Middle frontal gyrus (tissue), 1 donor: ENCODE data around the gene ELMO2.

Source experiments
- DNase-seq: peaks from one replicate; pipeline ENCODE4 v3.0.0-alpha.2; 2015; ENCODE audit warnings: low spot score; ENCODE audit errors: extremely low spot score

ELMO2 gene

DNA sequence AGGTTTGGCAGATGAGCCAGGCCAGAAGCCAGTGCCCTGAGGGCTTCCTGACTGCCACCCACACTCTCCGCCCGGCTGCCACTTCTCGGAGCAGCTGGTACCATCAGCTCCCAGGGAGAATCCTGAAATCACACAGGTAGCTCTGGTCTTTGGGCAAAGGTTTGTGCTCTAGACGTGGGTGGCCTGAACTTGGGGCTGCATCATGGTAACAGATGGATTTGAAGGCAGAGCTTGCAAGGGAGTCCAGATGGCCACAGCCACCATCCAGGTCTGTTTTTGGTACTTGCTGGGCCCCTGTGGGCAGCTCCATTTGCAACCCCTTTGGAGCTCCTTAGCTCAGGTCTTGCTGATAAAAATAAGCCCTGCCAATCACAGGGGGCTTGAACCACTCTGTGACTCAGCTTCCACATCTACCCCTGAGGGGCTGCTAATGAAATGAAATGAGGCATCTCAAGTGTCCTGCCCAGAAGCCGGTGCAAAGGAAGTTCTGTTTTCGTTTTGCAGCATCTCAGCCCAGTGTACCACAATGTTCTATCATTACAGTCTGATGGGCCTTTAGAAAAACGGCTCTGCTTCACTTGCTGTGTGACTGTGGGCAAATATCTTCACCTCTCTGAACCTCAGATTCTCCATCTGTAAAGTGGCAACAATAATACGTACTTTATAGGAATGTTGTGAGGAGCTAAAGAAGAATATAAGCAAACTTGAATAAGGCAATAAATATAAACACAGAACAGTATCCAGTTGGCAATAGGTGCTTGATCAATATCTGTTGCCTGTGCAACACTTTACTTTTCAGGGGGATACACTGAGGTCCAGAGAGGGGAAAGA is 73.0 kb downstream of the ELMO2 start:
- DNase-seq, result no peak

DNA sequence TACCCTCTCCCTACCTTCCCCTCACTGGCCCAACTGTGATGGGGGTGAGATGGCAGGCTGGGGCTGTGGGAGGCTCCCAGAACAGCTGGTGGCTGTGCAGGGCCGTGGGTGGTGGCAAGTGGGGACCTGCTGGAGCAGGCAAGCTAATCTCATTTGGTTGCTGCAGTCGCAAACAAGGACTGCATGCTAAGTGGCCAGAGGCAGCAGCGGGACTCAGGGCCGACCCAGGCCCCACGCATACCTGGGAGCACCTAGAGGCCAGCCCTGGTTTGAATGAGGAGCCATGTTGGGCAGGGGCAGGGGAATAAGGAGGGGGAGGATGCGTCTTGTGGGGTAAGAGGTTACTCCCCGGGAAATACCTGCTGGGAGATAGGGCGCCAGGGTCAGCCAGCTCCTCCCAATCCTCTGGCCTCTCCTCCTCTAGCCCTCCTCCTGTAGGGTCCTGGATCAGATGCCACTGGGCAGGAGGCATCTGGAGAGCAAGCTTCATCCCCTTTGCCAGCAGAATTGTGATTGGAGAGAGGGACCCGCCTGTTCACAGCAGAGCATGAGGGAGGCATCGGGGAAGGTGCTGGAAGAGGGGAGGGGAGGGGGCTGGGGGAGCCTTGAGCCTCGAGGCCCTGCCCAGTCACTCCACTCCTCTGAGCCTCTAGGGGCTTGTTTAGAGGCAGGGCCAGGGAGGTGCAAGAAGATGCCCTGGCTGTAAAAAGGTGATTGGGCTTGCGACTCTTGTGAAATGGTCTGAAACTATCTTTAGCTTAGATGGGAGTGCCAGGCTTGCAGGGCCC is 73.8 kb downstream of the ELMO2 start:
- no peak for DNase-seq

DNA sequence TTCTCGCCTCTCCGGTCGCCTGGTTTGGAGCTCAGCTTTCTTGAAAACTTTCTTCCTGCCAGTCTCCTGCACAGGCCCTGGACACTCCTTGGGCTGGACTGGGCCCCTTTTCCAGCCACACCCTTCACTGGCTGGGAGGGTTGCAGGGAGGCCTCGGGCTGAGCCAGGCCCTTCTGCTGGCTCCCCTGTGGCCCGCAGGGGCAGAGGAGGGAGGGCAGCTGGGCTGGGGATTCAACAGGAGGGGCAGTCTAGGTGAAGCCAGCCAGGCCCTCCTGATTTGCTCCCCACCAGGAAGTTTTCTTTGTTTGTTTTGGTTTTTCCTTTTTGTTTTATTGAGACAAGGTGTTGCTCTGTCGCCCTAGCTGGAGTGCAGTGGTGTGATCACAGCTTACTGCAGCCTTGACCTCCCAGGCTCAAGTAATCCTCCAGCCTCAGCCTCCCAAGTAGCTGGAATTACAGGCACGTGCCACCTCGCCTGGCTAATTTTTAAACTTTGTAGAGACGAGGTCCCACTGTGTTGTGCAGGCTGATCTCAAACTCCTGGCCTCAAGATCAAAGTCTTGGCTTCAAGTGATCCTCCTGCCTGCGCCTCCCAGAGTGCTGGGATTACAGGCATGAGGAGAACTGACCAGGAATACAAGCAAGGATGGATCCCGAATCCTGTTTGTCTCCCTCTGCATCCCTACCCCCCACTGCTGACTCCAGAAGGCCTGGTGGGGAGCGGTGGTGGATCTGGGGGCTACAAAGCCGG is 74.6 kb downstream of the ELMO2 start:
- no peak for DNase-seq

DNA sequence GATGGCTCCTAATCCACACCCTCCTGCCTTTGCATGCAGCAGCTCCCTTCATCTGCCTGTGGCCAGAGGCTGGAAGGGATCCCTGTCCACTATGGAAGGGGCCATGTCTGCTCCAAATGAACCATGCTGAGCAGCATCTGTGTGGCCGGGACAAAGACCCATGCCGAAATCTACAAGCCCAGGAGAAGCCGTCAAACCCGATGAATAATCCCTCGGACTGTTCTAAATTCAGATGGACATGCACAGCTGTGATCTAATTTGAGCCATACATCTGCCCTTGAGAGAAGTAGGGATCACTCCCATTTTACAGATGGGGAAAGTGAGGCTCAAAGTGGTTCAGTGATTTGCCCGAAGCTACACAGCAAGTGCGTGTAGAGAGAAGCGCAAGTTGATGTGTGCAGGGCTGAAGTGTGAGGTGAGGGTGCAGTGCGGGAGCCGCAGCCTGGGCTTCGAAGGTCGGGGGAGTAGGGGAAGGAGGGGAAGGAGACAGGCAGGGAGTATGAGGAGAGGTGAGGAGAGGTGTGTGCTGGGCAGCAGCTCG is 75.5 kb downstream of the ELMO2 start:
- DNase-seq, result no peak

DNA sequence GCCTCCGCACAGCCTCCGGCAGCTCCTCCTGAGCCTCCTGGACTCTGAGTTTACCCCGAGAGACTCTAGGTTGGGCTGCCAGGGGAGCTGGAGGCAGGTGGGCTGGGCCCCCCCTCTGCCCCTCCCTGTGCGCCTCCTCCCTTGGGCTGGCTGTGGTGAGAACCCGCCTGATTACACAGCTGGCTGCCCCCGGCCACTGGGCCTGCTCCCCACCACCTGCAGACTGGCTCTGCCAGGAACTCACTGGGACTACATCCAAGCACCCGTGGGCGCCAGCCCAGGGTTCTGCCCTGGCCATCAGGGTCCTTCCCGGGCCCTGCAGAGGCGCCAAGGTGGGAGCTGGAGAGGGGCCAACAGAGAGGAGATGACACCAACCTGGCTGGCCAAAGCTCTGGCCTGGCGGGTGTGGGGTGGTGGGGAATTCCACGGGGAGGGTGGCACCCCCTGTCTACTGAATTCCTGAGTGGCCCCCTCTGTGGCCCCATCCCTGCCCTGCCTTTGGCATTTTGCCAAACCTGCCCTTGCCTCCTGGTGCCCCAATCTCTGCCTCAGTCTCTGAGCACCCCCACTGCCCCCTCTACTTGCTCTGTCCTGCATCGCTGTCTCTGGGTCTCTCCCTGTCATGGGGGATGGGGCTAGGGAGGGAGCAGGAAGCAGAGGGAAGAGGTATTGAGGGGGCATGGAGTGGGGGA is 76.2 kb downstream of the ELMO2 start:
- DNase-seq, result no peak

DNA sequence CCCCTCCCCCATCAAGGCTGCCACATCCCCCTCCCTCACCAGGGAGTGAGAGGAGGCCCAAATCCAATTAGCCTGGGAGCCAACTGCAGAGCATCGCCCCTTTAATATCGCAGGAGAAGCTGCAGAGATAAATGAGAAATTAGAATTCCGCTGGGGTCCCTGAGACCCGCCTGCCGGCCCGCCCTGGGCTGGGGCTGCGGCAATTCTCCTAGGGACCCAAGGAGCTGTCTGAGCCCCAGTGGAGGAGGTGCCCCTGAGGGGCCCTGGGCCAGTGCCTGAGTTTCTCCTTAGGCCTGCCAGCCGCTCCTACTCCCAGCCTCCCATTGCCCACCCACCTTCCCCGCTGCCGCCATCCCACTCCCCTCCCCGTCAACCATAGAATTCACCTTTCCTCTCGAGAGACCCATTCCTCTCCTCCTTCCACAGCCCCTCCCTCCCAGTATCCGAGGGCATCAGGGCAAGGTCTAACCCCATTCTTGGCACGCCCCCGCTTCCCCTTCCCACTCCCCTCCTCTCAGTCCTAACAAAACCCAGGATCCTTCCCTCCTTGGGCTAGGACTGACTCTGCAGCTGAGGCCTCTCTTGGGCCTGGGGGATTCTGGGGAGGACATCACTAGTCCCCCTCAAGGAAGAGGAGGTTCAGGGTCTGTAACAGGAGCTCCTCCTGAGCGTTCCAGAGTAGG is 78.1 kb downstream of the ELMO2 start:
- DNase-seq, result no peak

DNA sequence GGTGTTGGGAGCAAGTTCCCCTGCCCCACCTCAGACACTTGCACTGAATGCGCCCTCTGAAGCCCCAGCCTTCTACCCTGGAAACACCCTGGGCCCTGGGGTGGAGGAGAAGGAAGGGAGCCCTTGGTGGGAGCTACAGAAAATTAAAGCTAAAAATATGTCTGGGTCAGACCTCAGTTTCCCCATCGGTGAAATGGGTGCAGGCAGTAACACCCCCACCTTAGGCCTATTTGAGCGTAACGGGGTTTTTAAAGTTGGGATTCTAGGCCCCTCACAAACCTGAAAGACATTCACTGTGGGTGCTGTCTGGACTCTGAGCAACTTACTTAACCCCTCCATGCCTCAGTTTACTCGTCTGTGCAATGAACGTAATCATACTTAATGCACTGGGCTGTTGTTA is 78.9 kb downstream of the ELMO2 start:
- no peak for DNase-seq

DNA sequence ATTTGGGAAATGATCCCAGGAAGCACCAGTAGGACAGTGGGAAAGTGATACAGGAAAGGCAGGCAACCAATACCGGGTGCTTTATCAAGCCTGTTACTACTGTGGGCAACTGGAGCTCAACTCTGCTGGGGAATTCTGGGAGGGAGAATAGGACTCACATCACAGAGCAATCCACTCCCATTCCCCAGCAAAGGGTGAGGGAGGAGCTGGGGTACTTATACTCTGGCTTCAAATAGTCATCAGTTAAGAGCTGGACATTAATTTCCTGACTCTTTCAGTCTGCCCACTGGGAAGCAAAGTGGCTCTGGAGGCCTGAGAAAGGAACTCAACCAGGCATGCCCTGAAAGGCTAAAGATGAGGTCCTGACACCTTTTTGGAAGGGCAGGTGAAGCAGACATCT is 80.6 kb downstream of the ELMO2 start:
- no peak for DNase-seq

DNA sequence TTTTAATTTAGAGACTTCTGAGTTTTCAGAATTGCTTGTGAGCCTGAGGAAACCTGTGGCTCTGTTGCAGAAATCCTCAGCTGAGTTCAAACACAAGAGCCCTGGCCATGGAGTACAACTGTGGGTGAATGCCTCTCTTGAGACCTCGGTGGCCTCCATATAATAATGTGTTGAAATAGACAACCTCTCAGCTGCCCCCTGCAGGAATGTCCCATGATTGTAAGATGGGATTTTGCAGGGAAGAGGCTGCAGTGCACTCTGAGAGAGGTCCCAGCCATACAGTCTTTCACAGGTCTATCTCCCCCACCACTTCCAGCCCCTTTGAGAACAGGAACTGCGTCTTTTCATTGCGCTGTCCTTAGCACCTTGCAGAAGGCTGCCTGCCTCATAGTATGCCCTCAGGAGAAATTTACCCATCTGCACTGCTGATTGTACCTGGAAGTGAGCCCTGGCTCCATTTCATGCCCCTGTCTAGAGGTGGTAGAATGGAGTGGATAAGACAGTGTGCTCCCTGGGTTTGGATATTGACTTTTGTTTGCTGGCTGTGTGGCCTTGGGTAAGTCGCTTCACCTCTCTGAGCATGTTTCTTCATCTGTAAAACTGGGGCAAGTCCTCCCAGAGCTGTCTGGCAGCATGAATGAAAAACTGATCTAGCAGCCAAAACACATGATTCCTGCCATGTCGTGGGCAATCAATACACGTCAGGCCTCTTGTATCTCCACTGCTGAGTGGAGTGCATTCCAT is 81.3 kb downstream of the ELMO2 start:
- DNase-seq, result no peak

DNA sequence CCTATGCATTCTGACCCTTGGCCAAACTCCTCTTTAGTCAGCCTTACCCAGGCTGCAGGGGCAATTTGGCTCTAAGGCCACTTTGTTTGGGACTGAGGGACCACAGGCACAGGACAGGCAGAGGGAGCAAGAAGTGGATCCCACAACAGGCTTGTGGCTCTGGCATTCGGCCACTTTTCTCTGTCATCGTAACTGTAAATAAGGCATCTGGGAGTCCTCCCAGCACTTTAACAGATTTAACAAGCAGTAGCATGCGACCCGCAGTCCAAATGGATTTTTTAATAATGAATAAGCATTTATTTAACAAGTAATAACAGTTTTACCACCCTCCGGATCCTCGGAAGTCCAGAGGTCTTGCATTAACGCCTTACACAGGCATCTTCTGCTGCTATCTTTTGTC is 82.0 kb downstream of the ELMO2 start:
- DNase-seq, result no peak

DNA sequence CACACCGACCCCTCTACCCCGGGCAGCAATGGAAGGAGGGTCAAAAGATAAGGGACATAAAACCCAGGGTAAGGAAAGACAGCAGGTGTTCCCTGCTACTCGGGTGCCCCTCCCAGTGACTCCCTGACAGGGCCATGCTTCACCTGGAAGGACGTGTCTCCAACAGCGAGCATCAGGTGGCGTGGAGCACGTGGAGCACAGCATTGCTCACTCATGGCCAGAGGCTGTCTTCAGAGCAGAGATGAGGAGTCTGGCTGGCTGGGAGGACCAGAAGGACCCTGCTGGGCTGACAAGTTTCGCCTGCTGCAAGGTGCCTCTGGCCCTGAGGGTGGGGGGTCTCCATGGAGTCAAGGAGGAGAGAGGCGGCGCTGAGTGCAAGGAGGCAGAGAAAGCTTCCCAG is 82.9 kb downstream of the ELMO2 start:
- DNase-seq, result no peak

DNA sequence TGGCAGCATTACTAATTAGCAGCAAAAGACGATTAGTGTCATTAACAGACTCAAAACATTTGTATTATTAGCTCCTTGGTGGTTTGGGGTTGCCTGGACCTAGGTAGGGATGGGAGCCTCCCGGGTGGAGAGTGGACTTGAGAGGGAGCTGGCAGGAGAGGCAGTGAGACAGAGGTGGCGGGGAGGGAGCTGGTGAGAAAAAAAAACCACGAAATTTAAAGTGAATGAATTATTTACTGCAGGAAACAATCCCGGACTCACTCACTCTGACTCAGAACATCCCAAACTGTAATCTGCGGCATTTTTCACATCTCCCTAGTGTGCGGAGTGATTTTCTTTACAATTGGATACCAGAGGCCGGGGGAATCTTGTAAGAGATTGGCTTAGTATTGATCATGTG is 83.8 kb downstream of the ELMO2 start:
- DNase-seq, result no peak

DNA sequence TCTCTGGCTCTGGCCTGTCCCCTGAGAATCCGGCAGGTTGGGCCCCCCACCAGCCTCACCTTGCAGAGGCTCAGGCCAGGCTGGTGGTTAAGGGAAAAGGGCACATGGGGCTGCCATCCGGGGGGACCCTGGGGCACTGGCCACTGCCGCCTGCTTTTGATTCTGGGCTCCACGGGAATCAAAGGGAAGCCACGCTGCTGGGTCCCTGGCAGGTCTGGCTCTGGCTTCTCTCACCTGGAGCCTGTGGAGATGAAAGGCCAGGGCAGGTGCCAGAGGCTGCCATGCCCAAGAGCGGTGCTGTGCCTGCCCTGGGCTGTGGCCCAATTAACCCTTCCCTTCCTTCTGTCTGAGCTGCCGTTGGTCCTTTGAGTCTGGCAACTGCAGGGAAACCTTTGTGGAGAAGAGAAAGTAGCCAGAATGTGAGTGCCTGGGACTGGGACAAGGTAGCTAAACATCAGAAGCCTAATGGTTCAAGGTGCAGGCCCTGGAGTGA is 88.7 kb downstream of the ELMO2 start:
- DNase-seq, result no peak

DNA sequence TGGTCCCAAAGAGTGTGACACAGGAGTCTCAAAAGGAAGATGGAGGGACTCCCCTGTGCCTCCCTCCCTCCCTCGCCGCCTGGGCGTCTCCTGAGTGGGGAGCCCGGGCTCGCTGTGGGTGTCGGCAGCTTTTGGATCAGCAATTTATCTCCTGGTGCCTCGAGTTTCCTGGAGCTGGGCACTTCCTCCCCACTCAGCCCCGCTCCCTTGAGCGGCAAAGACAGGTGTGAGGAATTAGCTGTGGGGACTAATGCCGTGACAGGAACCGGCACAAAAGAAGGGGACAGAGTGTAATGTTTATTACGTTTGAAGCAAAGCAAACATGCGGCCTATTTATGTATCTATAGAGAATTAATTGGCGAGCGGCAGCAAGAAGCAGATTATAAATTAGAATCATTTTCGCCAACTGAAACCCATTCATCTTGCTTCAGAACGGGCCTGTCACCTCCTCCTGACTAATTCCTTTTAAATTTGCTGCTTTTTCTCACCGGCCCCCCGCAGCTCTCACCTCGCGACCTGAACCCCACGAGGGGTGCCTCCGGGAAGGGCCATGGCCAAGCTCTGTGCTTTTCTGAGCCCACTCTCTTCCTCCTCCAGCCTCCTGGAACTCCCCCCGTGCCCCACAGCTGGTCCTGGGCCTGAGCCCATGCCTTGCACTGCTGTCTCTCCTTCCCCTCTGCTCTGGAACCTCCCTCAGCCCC is 89.3 kb downstream of the ELMO2 start:
- no peak for DNase-seq
